ENCODE results near the gene P2RX6.

- TF ChIP-seq EZH2 (IDR thresholded peaks at IDR 0.05; ENCODE audit: insufficient read depth, poor library complexity, severe bottlenecking) (no peak), EZH2phosphoT487 (IDR thresholded peaks at IDR 0.05; ENCODE audit: insufficient read depth, low read depth) (no peak)
Observed at GRCh38 chr22:20994902-20995241, 20.1 kb upstream of the P2RX6 start.
